Measurements from ENCODE around the gene FNDC10.
A peak's percentile ranks its signal among the peaks of the same experiment; 100 is the strongest.

Gene FNDC10

DNA sequence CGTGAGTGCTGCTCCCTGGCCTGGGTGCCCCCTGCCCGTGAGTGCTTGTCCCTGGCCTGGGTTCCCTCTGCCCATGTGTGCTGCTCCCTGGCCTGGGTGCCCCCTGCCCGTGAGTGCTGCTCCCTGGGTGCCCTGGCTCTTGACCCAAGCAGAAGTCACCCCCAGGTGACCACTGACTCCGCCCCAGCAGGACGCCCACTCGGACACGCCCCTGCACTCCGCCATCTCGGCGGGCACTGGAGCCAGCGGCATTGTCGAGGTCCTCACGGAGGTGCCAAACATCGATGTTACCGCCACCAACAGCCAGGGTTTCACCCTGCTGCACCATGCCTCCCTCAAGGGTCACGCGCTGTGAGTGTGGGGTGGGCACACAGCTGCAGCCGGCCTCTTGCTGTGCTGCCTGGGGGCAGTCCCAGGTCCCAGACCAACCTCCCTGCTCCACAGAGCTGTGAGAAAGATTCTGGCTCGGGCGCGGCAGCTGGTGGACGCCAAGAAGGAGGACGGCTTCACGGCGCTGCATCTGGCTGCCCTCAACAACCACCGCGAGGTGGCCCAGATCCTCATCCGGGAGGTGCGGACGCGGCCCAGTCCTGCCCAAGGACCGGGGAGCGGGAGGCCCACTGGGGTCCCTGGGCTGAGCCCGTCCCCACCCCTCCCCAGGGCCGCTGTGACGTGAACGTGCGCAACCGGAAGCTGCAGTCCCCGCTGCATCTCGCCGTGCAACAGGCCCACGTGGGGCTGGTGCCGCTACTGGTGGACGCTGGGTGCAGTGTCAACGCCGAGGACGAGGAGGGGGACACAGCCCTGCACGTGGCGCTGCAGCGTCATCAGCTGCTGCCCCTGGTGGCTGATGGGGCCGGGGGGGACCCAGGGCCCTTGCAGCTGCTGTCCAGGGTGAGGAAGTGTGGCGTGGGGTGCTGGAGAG is 28.2 kb upstream of the FNDC10 start:
- Histone ChIP-seq H4K20me1 (peaks cover 0 to 53% (median 6%) of the 10 kb centered on the region in 11 experiments; a peak in 10 of 22 replicates), H3K27ac (peak overlapping the region in 2 of 11 experiments; percentile 64 to 81; a peak in 3 of 22 replicates), H3K9me3 (replicated peaks in 1 of 11) (no peaks in the 10 kb centered on the region), H3K36me3 (peaks cover 0 to 5% (median 0%) of the 10 kb centered on the region in 11 experiments; a peak in 2 of 22 replicates), H3K4me3 (peak overlapping the region in 4 of 10 experiments; percentile 54 to 64 (median 58); a peak in 4 of 20 replicates), H3K9ac (peak overlapping the region in 6 of 11 experiments; percentile 69 to 84 (median 80); a peak in 9 of 22 replicates), H3K4me2 (peak overlapping the region; percentile 81 to 95 (median 93); a peak in 20 of 22 replicates), H3K27me3 (peaks cover 21 to 42% (median 22%) of the 10 kb centered on the region in 11 experiments), H3K4me1 (peaks cover 15 to 40% (median 34%) of the 10 kb centered on the region in 10 experiments)
- no peak for TF ChIP-seq Cebpa-rat (IDR thresholded peaks at IDR 0.05)

DNA sequence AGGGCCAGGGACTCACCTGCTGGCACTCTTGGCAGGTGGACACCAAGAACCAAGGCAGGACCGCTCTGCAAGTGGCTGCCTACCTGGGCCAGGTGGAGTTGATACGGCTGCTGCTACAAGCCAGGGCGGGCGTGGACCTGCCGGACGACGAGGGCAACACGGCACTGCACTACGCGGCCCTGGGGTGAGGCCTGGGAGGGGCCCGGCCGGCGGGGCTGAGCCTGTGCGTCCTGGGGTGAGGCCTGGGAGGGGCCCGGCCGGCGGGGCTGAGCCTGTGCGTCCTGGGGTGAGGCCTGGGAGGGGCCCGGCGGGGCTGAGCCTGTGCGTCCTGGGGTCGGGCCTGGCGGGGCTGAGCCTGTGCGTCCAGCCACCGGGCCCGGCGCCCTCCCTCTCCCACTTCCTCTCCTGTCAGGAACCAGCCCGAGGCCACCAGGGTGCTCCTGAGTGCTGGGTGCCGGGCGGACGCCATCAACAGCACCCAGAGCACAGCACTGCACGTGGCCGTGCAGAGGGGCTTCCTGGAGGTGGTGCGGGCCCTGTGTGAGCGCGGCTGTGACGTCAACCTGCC is 27.4 kb upstream of the FNDC10 start:
- H3K27ac ChIP-seq: no peak overlapping the region
- peaks cover 0 to 5% (median 0%) of the 10 kb centered on the region in 11 experiments; a peak in 2 of 22 replicates for H3K36me3 ChIP-seq
- H3K27me3 ChIP-seq: peaks cover 19 to 41% (median 21%) of the 10 kb centered on the region in 11 experiments
- H3K4me1 ChIP-seq: peaks cover 15 to 40% (median 34%) of the 10 kb centered on the region in 10 experiments
- H3K9ac ChIP-seq: no peak overlapping the region
- TF ChIP-seq Cebpa-rat (IDR thresholded peaks at IDR 0.05): no peak
- H3K4me2 ChIP-seq: peak overlapping the region in 1 of 11 experiments; percentile 24; a peak in 2 of 22 replicates
- no peak overlapping the region for H3K4me3 ChIP-seq
- no peaks in the 10 kb centered on the region for H3K9me3 ChIP-seq (replicated peaks in 1 of 11)
- H4K20me1 ChIP-seq: peaks cover 0 to 60% (median 6%) of the 10 kb centered on the region in 11 experiments; a peak in 13 of 22 replicates

- Histone ChIP-seq H3K36me3 (peaks cover 0 to 5% (median 0%) of the 10 kb centered on the region in 11 experiments; a peak in 2 of 22 replicates), H3K27ac (no peak overlapping the region), H3K4me3 (no peak overlapping the region), H3K4me1 (peaks cover 15 to 32% (median 26%) of the 10 kb centered on the region in 10 experiments), H3K27me3 (peaks cover 11 to 32% (median 12%) of the 10 kb centered on the region in 11 experiments), H3K4me2 (no peak overlapping the region), H3K9ac (no peak overlapping the region; a peak in 1 of 22 replicates), H3K9me3 (replicated peaks in 1 of 11) (no peaks in the 10 kb centered on the region), H4K20me1 (peaks cover 0 to 60% (median 13%) of the 10 kb centered on the region in 11 experiments; a peak in 15 of 22 replicates)
- no peak for TF ChIP-seq Cebpa-rat (IDR thresholded peaks at IDR 0.05)
Observed at GRCh38 chr1:1626207-1627141, 26.5 kb upstream of the FNDC10 start.

GRCh38 chr1:1625824-1626206 is 25.9 kb upstream of the FNDC10 start:
- no peak overlapping the region for H3K4me3 ChIP-seq
- peaks cover 15 to 29% (median 22%) of the 10 kb centered on the region in 10 experiments for H3K4me1 ChIP-seq
- H3K4me2 ChIP-seq: no peak overlapping the region
- TF ChIP-seq Cebpa-rat (IDR thresholded peaks at IDR 0.05): no peak
- H3K9me3 ChIP-seq (replicated peaks in 1 of 11): no peaks in the 10 kb centered on the region
- H3K27ac ChIP-seq: no peak overlapping the region
- peaks cover 0 to 60% (median 20%) of the 10 kb centered on the region in 11 experiments; a peak in 15 of 22 replicates for H4K20me1 ChIP-seq
- peaks cover 0 to 5% (median 0%) of the 10 kb centered on the region in 11 experiments; a peak in 2 of 22 replicates for H3K36me3 ChIP-seq
- no peak overlapping the region; a peak in 1 of 22 replicates for H3K9ac ChIP-seq
- H3K27me3 ChIP-seq: peaks cover 4 to 26% (median 5%) of the 10 kb centered on the region in 11 experiments; a peak in 21 of 22 replicates

DNA sequence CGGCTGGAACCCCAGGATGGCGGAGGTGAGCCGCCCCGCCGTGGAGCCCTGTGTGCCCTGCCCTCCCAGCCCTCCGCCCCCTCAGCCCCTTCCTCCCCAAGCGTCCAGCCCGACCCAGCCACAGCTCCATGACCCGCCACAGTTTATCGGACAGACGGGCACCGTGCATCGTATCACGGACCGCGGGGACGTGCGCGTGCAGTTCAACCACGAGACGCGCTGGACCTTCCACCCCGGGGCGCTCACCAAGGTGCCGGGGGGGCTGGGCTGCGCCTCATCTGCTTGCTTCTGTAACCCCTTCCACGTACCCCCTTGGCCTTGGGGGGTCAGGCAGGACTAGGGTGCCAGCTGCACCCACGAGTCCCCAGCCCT is 25.5 kb upstream of the FNDC10 start:
- Histone ChIP-seq H3K4me1 (peaks cover 12 to 29% (median 18%) of the 10 kb centered on the region in 10 experiments), H3K9me3 (replicated peaks in 1 of 11) (no peaks in the 10 kb centered on the region), H3K4me2 (no peak overlapping the region), H3K36me3 (peaks cover 0 to 5% (median 0%) of the 10 kb centered on the region in 11 experiments; a peak in 2 of 22 replicates), H4K20me1 (peaks cover 0 to 60% (median 24%) of the 10 kb centered on the region in 11 experiments; a peak in 15 of 22 replicates), H3K27ac (no peak overlapping the region), H3K27me3 (peaks cover 0 to 22% (median 1%) of the 10 kb centered on the region in 11 experiments; a peak in 17 of 22 replicates), H3K4me3 (no peak overlapping the region), H3K9ac (no peak overlapping the region)
- TF ChIP-seq Cebpa-rat (IDR thresholded peaks at IDR 0.05): no peak

- H3K4me2 ChIP-seq: no peak overlapping the region
- no peak overlapping the region for H3K4me3 ChIP-seq
- H3K27ac ChIP-seq: no peak overlapping the region
- H3K9me3 ChIP-seq (replicated peaks in 1 of 11): no peaks in the 10 kb centered on the region
- H4K20me1 ChIP-seq: peaks cover 0 to 66% (median 30%) of the 10 kb centered on the region in 11 experiments; a peak in 15 of 22 replicates
- H3K27me3 ChIP-seq: peaks cover 0 to 15% (median 0%) of the 10 kb centered on the region in 11 experiments; a peak in 8 of 22 replicates
- H3K36me3 ChIP-seq: peaks cover 0 to 5% (median 0%) of the 10 kb centered on the region in 11 experiments; a peak in 2 of 22 replicates
- H3K9ac ChIP-seq: peak overlapping the region in 2 of 11 experiments; percentile 8 to 14; a peak in 1 of 22 replicates
- TF ChIP-seq Cebpa-rat (IDR thresholded peaks at IDR 0.05): no peak
- H3K4me1 ChIP-seq: peaks cover 11 to 30% (median 17%) of the 10 kb centered on the region in 10 experiments
Observed at GRCh38 chr1:1624443-1625403, 24.8 kb upstream of the FNDC10 start.
